Adrenal gland (tissue), 5 donors: Measurements from ENCODE around the gene SH3D19.

ENCODE experiments used
- CTCF ChIP-seq, 6 experiments: fragments of 450-650 bp in 4 of 6; fragments of 200-600 bp in 2 of 6; sonication (generic) in 1 of 6; IDR thresholded peaks; 1 replicate in 5 of 6; 2 replicates in 1 of 6; pipeline versions ENCODE4 v1.5.1 to v1.8.0; 2016 to 2021; ENCODE audit warnings: antibody characterized with exemption in 6 of 6, mild to moderate bottlenecking in 2 of 6, moderate library complexity in 1 of 6
- POLR2A ChIP-seq, 2 donors: fragments of 450-650 bp; IDR thresholded peaks; one replicate each; pipeline ENCODE4 v1.6.1; 2017; ENCODE audit warnings: antibody characterized with exemption in 2 of 2, mild to moderate bottlenecking in 2 of 2, moderate library complexity in 1 of 2
- donor health status: DM: no; HTN: no; CAD: no.

GRCh38 chr4:151207186-151207585 is 118.2 kb downstream of the SH3D19 start:
- no peak for TF ChIP-seq CTCF (IDR thresholded peaks at IDR 0.05)
- no peak for TF ChIP-seq POLR2A (IDR thresholded peaks at IDR 0.05)
